Chondrocyte (in vitro differentiated cells): ENCODE measurements around the gene EPHB6. TPM values are rescaled to one million over a fixed set of nuclear protein-coding genes. Genes with fewer than 3 reads are reported as not detected.

Source experiments
- DNase-seq: peaks from one replicate; pipeline ENCODE4 v3.0.0; 2021; ENCODE audit warnings: mixed read lengths, low spot score
- H3K27ac Mint-ChIP-seq: one replicate; pipeline ENCODE4 v1.8.0; 2021; ENCODE audit warnings: mild to moderate bottlenecking, moderate library complexity, mixed read lengths; ENCODE audit not compliant: unreplicated experiment
- H3K27me3 Mint-ChIP-seq: 2 replicates; pipeline ENCODE4 v1.8.0; 2021; ENCODE audit warnings: low read depth, mixed read lengths
- H3K36me3 Mint-ChIP-seq: 2 replicates; pipeline ENCODE4 v1.8.0; 2021; ENCODE audit warnings: low read depth, mixed read lengths
- H3K4me1 Mint-ChIP-seq: 2 replicates; pipeline ENCODE4 v1.8.0; 2021; ENCODE audit warnings: low read depth, mild to moderate bottlenecking, mixed read lengths
- H3K4me3 Mint-ChIP-seq: one replicate; pipeline ENCODE4 v1.8.0; 2021; ENCODE audit warnings: mild to moderate bottlenecking, moderate library complexity, mixed read lengths; ENCODE audit not compliant: unreplicated experiment
- H3K9me3 Mint-ChIP-seq: 2 replicates; pipeline ENCODE4 v1.8.0; 2021; ENCODE audit warnings: low read depth, mixed read lengths
- total RNA-seq: library from RNA; stranded (reverse); gene quantifications from 3 replicates; pipeline ENCODE4 v1.2.1, GENCODE V29; 2021
- TF ChIP-seq, protein P1 (sequence below): fragments of 200-600 bp; sonication (generic); IDR thresholded peaks from 2 replicates; pipeline ENCODE4 v1.5.0; 2021; ENCODE audit warnings: antibody characterized with exemption, mild to moderate bottlenecking, moderate library complexity

The EPHB6 gene
- total RNA-seq, 1 donor from 2014 or later: 0.22 TPM

- Mint-ChIP-seq H3K27ac (no peak overlapping the region), H3K9me3 (no peaks in the 10 kb centered on the region), H3K27me3 (peaks cover 41% of the 10 kb centered on the region), H3K4me1 (no peaks in the 10 kb centered on the region), H3K36me3 (no peaks in the 10 kb centered on the region), H3K4me3 (no peak overlapping the region)
- TF ChIP-seq, protein P1, sequence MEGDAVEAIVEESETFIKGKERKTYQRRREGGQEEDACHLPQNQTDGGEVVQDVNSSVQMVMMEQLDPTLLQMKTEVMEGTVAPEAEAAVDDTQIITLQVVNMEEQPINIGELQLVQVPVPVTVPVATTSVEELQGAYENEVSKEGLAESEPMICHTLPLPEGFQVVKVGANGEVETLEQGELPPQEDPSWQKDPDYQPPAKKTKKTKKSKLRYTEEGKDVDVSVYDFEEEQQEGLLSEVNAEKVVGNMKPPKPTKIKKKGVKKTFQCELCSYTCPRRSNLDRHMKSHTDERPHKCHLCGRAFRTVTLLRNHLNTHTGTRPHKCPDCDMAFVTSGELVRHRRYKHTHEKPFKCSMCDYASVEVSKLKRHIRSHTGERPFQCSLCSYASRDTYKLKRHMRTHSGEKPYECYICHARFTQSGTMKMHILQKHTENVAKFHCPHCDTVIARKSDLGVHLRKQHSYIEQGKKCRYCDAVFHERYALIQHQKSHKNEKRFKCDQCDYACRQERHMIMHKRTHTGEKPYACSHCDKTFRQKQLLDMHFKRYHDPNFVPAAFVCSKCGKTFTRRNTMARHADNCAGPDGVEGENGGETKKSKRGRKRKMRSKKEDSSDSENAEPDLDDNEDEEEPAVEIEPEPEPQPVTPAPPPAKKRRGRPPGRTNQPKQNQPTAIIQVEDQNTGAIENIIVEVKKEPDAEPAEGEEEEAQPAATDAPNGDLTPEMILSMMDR: no peak
- no peak for DNase-seq
These were observed 7.5 kb downstream of the EPHB6 start for GRCh38 chr7:142862351-142862750.

DNA sequence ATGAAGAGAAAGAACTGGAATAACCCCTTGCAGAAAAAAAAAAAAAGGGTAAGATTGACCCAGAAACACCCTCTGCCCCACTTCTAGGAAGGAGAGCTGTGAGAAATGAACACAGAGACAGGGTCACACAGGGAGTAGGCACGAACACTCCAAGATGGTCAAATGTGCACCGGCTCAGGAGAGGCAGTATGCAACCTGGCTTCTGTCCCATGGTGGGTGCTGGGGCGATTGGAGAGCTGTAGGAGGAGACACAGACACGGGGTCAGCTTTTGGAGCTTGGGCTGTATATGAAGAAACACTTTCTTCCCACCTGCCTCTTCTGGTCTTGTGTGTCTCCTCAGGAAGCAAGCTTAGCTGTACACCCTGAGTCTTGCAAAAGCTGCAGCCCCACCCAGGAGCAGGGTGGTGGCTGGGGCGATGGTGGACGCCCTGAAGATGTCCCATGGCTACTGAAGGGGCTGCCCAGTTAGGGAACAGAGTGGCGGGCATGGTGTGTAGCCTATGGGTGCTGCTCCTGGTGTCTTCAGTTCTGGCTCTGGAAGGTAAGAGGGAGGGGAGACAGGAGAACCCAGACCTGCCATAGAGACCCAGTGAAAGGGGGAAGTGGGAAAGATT is 8.0 kb downstream of the EPHB6 start:
- Mint-ChIP-seq H3K4me1 (no peaks in the 10 kb centered on the region), H3K27me3 (peaks cover 40% of the 10 kb centered on the region), H3K9me3 (no peaks in the 10 kb centered on the region), H3K36me3 (no peaks in the 10 kb centered on the region), H3K4me3 (no peak overlapping the region), H3K27ac (no peak overlapping the region)
- DNase-seq: no peak
- TF ChIP-seq, protein P1: no peak

- no peak overlapping the region for H3K4me3 Mint-ChIP-seq
- no peak overlapping the region for H3K27ac Mint-ChIP-seq
- H3K4me1 Mint-ChIP-seq: no peaks in the 10 kb centered on the region
- TF ChIP-seq, protein P1: no peak
- DNase-seq: peak; percentile 92
- H3K36me3 Mint-ChIP-seq: no peaks in the 10 kb centered on the region
- H3K9me3 Mint-ChIP-seq: no peaks in the 10 kb centered on the region
- H3K27me3 Mint-ChIP-seq: peaks cover 40% of the 10 kb centered on the region
These were observed 9.2 kb downstream of the EPHB6 start for GRCh38 chr7:142863891-142864685.

DNA sequence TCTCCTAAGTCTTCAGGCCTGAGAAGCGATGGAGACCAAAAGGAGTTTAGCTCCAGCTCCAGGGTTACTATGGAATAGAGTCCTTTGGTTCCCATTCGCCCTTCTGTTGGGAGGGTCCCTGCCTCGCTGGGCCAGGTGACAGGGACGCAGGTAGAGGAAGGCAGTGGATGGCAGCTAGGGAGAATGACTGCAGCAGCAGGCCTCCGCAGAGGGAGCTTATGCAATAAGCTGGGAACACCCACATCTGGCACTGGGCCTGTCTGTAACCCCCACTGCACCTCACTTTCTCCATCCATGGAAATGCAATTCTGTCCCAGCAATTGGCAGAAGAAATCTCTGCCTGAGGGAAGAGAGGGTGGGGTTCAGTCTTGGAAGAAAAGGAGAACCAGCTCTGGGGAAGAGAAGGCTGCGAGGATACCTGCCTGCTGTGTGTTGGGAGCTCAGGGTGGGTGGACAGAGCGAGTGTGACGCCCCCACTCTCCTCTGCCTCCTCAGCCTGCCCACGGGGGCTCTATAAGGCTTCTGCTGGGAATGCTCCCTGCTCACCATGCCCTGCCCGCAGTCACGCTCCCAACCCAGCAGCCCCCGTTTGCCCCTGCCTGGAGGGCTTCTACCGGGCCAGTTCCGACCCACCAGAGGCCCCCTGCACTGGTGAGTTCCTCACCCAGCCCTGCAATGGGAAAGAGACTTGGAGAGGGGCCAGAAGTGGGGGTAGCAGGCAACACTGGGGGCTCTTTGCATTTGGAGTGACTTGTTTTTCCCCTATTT is 10.3 kb downstream of the EPHB6 start:
- H3K27me3 Mint-ChIP-seq: peaks cover 36% of the 10 kb centered on the region
- no peaks in the 10 kb centered on the region for H3K9me3 Mint-ChIP-seq
- H3K36me3 Mint-ChIP-seq: no peaks in the 10 kb centered on the region
- TF ChIP-seq, protein P1: no peak
- no peak overlapping the region for H3K27ac Mint-ChIP-seq
- H3K4me1 Mint-ChIP-seq: no peaks in the 10 kb centered on the region
- DNase-seq: no peak
- no peak overlapping the region for H3K4me3 Mint-ChIP-seq

DNA sequence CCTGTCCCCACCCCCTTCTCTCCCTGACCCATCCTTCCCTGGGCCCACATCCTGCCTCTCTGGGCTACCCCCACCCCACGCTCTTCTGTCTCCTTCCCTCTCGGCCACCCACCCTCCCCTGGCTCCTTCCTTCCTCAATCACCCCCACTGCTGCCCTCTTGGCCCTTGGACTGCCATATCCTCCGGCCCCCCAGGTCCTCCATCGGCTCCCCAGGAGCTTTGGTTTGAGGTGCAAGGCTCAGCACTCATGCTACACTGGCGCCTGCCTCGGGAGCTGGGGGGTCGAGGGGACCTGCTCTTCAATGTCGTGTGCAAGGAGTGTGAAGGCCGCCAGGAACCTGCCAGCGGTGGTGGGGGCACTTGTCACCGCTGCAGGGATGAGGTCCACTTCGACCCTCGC is 10.9 kb downstream of the EPHB6 start:
- Mint-ChIP-seq H3K4me1 (no peaks in the 10 kb centered on the region), H3K9me3 (no peaks in the 10 kb centered on the region), H3K27ac (no peak overlapping the region), H3K27me3 (peaks cover 32% of the 10 kb centered on the region), H3K4me3 (no peak overlapping the region), H3K36me3 (no peaks in the 10 kb centered on the region)
- TF ChIP-seq, protein P1: no peak
- no peak for DNase-seq
